Measurements from ENCODE around the gene ARHGEF33.

Gene ARHGEF33

GRCh38 chr2:38960609-38961320 lies 71.1 kb downstream of the ARHGEF33 start:
- no peak for DNase-seq

- DNase-seq: no peak
These were observed 76.3 kb downstream of the ARHGEF33 start for GRCh38 chr2:38966006-38966405.

- DNase-seq: no peak
These were observed 77.0 kb downstream of the ARHGEF33 start for GRCh38 chr2:38966678-38967077.

- DNase-seq: no peak
These were observed 78.3 kb downstream of the ARHGEF33 start for GRCh38 chr2:38968021-38968420.

GRCh38 chr2:38971377-38971776 lies 81.7 kb downstream of the ARHGEF33 start:
- DNase-seq: no peak

- no peak for DNase-seq
These were observed 83.6 kb downstream of the ARHGEF33 start for GRCh38 chr2:38973266-38973665.

GRCh38 chr2:38975042-38975441 lies 85.4 kb downstream of the ARHGEF33 start:
- no peak for DNase-seq

GRCh38 chr2:38977047-38977446 lies 87.4 kb downstream of the ARHGEF33 start:
- DNase-seq: no peak

- peak; percentile 78 to 91 (median 84) for DNase-seq
These were observed 88.7 kb downstream of the ARHGEF33 start for GRCh38 chr2:38978296-38978903.

GRCh38 chr2:38978908-38979307 lies 89.2 kb downstream of the ARHGEF33 start:
- no peak for DNase-seq

- no peak for DNase-seq
These were observed 91.5 kb downstream of the ARHGEF33 start for GRCh38 chr2:38981003-38981669.

GRCh38 chr2:38981670-38982357 lies 92.1 kb downstream of the ARHGEF33 start:
- no peak for DNase-seq

GRCh38 chr2:38982498-38982897 lies 92.8 kb downstream of the ARHGEF33 start:
- DNase-seq: no peak

- no peak for DNase-seq
These were observed 99.0 kb downstream of the ARHGEF33 start for GRCh38 chr2:38988716-38989115.

GRCh38 chr2:38991899-38992298 lies 102.2 kb downstream of the ARHGEF33 start:
- no peak for DNase-seq

- DNase-seq: peak; percentile 68 to 93 (median 84)
These were observed 108.1 kb downstream of the ARHGEF33 start for GRCh38 chr2:38997781-38998180.

GRCh38 chr2:39000552-39000951 lies 110.9 kb downstream of the ARHGEF33 start:
- DNase-seq: no peak

- no peak for DNase-seq
These were observed 118.3 kb downstream of the ARHGEF33 start for GRCh38 chr2:39007875-39008504.

- peak; percentile 13 to 53 (median 38) for DNase-seq
These were observed 119.0 kb downstream of the ARHGEF33 start for GRCh38 chr2:39008665-39009064.

GRCh38 chr2:39013871-39014270 lies 124.2 kb downstream of the ARHGEF33 start:
- no peak for DNase-seq

- no peak for DNase-seq
These were observed 125.7 kb downstream of the ARHGEF33 start for GRCh38 chr2:39015424-39015823.

- no peak for DNase-seq
These were observed 127.7 kb downstream of the ARHGEF33 start for GRCh38 chr2:39017334-39017733.

- no peak for DNase-seq
These were observed 129.0 kb downstream of the ARHGEF33 start for GRCh38 chr2:39018638-39019037.
